Measurements from ENCODE around the gene ALOX5AP.

ALOX5AP gene

GRCh38 chr13:30721936-30722335 lies 13.4 kb upstream of the ALOX5AP start:
- TF ChIP-seq POLR2A (IDR thresholded peaks at IDR 0.05; ENCODE audit: low read length) = no peak
- TF ChIP-seq GATA1 (IDR thresholded peaks at IDR 0.05; ENCODE audit: low read depth, low read length) = no peak
- no peak for DNase-seq

DNA sequence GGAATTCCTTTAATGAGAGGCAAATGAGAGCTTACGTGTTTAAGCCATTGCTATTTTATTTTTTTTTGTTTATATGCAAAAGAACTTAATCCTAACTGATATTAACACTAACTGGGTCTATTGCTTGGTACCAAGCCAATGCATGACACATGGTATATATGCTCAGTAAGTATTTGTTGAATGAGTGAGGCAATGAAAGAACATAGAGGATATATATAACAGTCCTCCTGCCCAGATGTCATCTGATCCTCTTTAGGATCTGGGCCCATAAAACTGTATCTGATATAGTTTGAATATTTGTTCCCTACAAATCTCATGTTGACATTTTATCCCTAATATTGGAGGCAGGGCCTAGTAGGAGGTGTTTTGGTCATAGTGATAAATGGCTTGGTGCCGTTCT lies 13.0 kb upstream of the ALOX5AP start:
- no peak for TF ChIP-seq GATA1 (IDR thresholded peaks at IDR 0.05; ENCODE audit: low read depth, low read length)
- TF ChIP-seq POLR2A (IDR thresholded peaks at IDR 0.05; ENCODE audit: low read length) = no peak
- DNase-seq = no peak

GRCh38 chr13:30724778-30725177 lies 10.6 kb upstream of the ALOX5AP start:
- TF ChIP-seq GATA1 (IDR thresholded peaks at IDR 0.05; ENCODE audit: low read depth, low read length) (no peak), POLR2A (IDR thresholded peaks at IDR 0.05; ENCODE audit: low read length) (no peak)
- DNase-seq = no peak

DNA sequence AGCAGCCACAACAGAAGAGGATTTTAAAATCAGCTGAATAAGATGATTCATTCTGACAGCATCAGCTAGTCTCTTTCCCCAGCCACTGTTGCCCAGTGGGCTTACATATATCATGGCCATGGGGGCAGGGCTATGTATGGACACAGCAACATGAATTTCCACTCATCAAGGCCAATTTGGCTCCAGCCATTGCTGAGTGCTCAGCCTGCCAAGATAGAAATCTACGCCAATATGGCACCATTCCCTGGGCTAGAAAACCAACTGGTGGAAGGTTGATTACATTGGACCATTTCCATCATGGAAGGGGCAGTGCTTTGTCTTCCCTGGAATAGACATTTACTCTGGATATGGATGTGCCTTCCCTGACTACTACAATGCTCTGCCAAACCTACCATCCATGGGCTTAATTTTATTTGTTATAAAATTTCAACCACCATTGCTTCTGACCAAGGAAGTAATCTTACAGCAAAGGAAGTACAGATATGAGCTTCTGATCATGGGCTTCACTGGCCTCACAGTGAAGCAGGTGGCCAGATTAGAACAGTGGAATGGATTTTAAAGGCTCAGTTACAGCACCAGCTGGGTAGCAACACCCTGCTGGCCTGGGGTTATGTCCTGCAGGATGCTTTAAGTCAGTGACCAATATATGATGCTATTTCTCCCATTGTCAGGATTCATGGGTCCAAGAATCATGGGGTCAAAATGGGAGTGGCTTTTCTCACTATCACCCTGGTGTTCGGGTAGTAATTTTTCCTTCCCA lies 9.8 kb upstream of the ALOX5AP start:
- no peak for TF ChIP-seq POLR2A (IDR thresholded peaks at IDR 0.05; ENCODE audit: low read length)
- TF ChIP-seq GATA1 (IDR thresholded peaks at IDR 0.05; ENCODE audit: low read depth, low read length) = no peak
- no peak for DNase-seq

DNA sequence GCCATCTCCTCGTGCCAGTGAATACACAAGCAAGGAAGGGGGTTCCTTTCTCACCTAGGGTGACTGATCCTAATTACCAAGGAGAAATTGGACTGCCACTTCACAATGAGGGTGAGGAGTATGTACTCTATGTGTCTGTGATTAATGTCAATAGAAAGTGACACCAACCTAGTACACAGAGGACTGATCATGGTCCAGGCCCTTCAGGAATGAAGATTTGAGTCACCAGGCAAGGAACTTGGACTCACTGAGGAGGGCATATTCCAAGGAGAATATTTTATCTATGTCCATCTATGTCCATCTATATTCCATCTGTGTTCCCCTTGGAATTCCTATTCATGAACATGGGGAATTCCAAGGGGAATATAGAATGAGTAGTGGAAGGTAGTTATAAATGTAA lies 9.2 kb upstream of the ALOX5AP start:
- TF ChIP-seq POLR2A (IDR thresholded peaks at IDR 0.05; ENCODE audit: low read length) (no peak), GATA1 (IDR thresholded peaks at IDR 0.05; ENCODE audit: low read depth, low read length) (no peak)
- no peak for DNase-seq

DNA sequence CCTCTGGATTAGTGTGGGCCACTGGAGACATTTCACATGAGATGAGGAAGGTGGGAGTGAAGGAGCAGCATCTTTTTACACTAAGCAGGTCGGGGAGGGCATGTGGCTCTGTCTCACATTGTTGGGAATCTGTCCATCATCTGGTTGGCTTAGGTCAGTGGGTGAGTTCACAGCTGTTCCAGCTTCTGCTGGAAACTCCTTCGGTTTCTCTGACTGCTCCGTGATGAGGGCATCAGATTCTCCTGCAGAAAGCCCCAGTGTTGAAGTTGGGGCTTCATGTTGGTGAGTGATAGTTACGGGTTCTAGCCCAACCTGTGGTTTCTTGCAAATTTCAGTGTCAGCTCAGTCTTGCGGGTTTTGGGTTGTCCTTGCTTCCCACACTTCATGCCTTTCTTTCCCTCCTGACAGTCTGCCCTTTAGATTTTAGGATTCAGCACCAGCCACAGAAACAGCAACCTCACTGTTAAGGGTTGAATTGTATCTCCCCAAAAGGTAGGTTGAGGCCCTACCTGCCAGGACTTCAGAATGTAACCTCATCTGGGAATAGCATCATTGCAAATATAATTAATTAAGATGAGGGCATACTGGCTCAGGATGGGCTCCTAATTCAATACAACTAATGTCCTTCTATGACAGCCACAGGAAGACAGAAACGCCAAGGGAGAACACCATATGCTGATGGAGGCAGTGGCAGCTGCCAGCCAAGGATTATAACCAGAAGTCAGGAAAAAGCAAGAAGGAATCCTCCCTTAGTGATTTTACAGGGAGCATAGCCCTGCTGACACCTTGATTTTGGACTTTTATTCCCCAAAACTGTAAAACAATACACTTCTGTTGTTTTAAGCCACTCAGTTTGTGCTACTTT lies 7.6 kb upstream of the ALOX5AP start:
- TF ChIP-seq GATA1 (IDR thresholded peaks at IDR 0.05; ENCODE audit: low read depth, low read length) (no peak), POLR2A (IDR thresholded peaks at IDR 0.05; ENCODE audit: low read length) (no peak)
- DNase-seq = no peak

DNA sequence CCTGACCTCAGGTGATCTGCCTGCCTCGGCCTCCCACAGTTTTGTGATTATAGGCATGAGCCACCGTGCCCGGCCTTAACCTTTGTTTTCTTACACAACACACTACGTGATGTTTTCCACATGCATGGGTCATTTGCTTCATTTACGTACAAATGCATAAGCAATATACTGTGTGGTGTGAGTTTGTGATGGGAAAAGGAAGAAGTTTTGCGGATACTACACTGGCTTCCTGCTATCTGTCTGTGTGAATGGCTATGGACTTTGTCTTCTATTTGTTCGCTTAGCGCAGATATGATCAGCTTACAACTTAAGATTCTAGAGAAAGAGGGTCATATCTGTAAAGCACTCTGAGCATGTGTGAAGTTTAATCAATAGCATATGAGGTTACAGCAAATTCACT lies 5.5 kb upstream of the ALOX5AP start:
- DNase-seq = no peak
- no peak for TF ChIP-seq POLR2A (IDR thresholded peaks at IDR 0.05; ENCODE audit: low read length)
- no peak for TF ChIP-seq GATA1 (IDR thresholded peaks at IDR 0.05; ENCODE audit: low read depth, low read length)

- no peak for DNase-seq
- TF ChIP-seq GATA1 (IDR thresholded peaks at IDR 0.05; ENCODE audit: low read depth, low read length) (no peak), POLR2A (IDR thresholded peaks at IDR 0.05; ENCODE audit: low read length) (no peak)
These were observed 4.8 kb upstream of the ALOX5AP start for GRCh38 chr13:30730526-30730925.

GRCh38 chr13:30731361-30732045 lies 3.8 kb upstream of the ALOX5AP start:
- TF ChIP-seq POLR2A (IDR thresholded peaks at IDR 0.05; ENCODE audit: low read length) (no peak), GATA1 (IDR thresholded peaks at IDR 0.05; ENCODE audit: low read depth, low read length) (no peak)
- DNase-seq = no peak

- DNase-seq = no peak
- TF ChIP-seq POLR2A (IDR thresholded peaks at IDR 0.05; ENCODE audit: low read length) (no peak), GATA1 (IDR thresholded peaks at IDR 0.05; ENCODE audit: low read depth, low read length) (no peak)
These were observed 3.3 kb upstream of the ALOX5AP start for GRCh38 chr13:30732046-30732390.

GRCh38 chr13:30734439-30734838 lies 904 bp upstream of the ALOX5AP start:
- TF ChIP-seq POLR2A (IDR thresholded peaks at IDR 0.05; ENCODE audit: low read length) = no peak
- TF ChIP-seq GATA1 (IDR thresholded peaks at IDR 0.05; ENCODE audit: low read depth, low read length) = no peak
- no peak for DNase-seq

GRCh38 chr13:30735872-30736175 lies 481 bp downstream of the ALOX5AP start:
- DNase-seq = no peak
- no peak for TF ChIP-seq GATA1 (IDR thresholded peaks at IDR 0.05; ENCODE audit: low read depth, low read length)
- no peak for TF ChIP-seq POLR2A (IDR thresholded peaks at IDR 0.05; ENCODE audit: low read length)

DNA sequence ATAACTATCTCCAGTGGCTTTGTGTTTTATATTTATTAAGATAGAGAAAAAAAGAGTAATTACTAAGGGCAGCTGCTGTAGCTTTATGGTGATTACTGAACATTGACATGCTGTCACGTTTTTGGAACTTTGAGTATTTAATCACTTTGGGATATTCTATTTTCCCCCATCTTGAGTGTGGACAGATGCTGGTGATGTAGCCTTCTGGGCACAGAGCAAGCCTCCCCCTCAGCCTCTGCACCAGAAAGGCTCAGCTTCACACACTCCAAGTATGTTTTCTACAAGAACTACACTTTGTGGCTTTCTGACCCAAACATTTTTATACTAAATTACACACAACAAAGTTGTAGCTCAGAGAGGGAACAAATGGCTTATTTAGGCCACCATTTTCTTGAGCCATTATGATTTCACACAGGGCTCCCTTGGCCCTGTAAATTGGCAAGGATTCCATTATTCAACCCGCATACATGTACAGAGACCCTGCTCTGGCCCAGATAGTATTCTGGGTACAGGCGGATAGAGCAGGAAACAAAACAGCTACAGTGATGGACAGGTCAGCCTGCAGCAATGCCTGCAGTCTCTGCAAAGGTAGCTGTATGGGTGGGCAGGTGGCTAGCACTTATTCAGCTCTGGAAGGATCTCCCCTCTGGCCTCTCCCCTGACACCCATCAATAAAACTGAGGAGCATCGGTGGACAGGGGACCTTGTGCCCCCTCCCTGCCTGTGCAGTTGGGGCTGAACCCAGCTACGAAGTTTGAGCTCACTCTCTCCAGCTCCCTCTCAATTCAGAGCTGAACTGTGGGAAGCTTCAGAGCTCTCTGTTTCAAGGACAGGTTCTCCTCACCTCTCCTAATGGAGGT lies 1.3 kb downstream of the ALOX5AP start:
- TF ChIP-seq POLR2A (IDR thresholded peaks at IDR 0.05; ENCODE audit: low read length) (no peak), GATA1 (IDR thresholded peaks at IDR 0.05; ENCODE audit: low read depth, low read length) (no peak)
- DNase-seq = no peak
